OCI-LY1 (cell line): ENCODE data around the gene PDE9A.

Source experiments
- H2AFZ ChIP-seq: fragments of 200-600 bp; sonication (generic), shearing (Covaris generic); 2 replicates; pipeline ENCODE4 v1.6.0; 2014; ENCODE audit warnings: antibody characterized with exemption, mild to moderate bottlenecking, low read length
- H3F3A ChIP-seq: fragments of 200-600 bp; sonication (generic), shearing (Covaris generic); 2 replicates; pipeline ENCODE4 v1.6.0; 2014; ENCODE audit warnings: mild to moderate bottlenecking, antibody characterized with exemption, low read length, moderate library complexity; ENCODE audit not compliant: insufficient read depth
- H3K27ac ChIP-seq: fragments of 200-600 bp; sonication (generic); 2 replicates; pipeline ENCODE4 v1.5.1; 2014; ENCODE audit warnings: low read length, mixed run types, mild to moderate bottlenecking, low read depth; ENCODE audit not compliant: poor library complexity, severe bottlenecking
- H3K27me3 ChIP-seq: fragments of 200-600 bp; sonication (generic); 2 replicates; pipeline ENCODE4 v1.6.0; 2014; ENCODE audit warnings: antibody characterized with exemption, mild to moderate bottlenecking, low read length, moderate library complexity; ENCODE audit not compliant: insufficient read depth
- H3K36me3 ChIP-seq: fragments of 200-600 bp; sonication (generic); 2 replicates; pipeline ENCODE4 v1.6.1; 2014; ENCODE audit warnings: mild to moderate bottlenecking, antibody characterized with exemption, low read length, moderate library complexity, mixed read lengths; ENCODE audit not compliant: insufficient read depth
- H3K4me1 ChIP-seq: fragments of 200-600 bp; sonication (generic); 2 replicates; pipeline ENCODE4 v1.5.1; 2014; ENCODE audit warnings: mild to moderate bottlenecking, low read length, moderate library complexity; ENCODE audit not compliant: insufficient read depth, severe bottlenecking
- H3K4me2 ChIP-seq: fragments of 200-600 bp; sonication (generic), shearing (Covaris generic); 2 replicates; pipeline ENCODE4 v1.6.1; 2014; ENCODE audit warnings: low read length
- H3K4me3 ChIP-seq: fragments of 200-600 bp; sonication (generic); 2 replicates; pipeline ENCODE4 v1.5.1; 2014; ENCODE audit warnings: low read length, low read depth, mild to moderate bottlenecking, mixed read lengths; ENCODE audit not compliant: poor library complexity, severe bottlenecking
- H3K79me2 ChIP-seq: fragments of 200-600 bp; shearing (Covaris generic); 2 replicates; pipeline ENCODE4 v1.6.1; 2016; ENCODE audit warnings: mixed run types, low read length, mixed read lengths; ENCODE audit not compliant: insufficient read depth
- H3K9ac ChIP-seq: fragments of 200-600 bp; sonication (generic), shearing (Covaris generic); 2 replicates; pipeline ENCODE4 v1.6.1; 2014; ENCODE audit warnings: mild to moderate bottlenecking, low read length, mixed read lengths
- H3K9me2 ChIP-seq: fragments of 200-600 bp; sonication (generic), shearing (Covaris generic); 2 replicates; pipeline ENCODE4 v1.6.1; 2014; ENCODE audit warnings: low read depth, mild to moderate bottlenecking, low read length, mixed read lengths
- H3K9me3 ChIP-seq: fragments of 200-600 bp; shearing (Covaris generic); 2 replicates; pipeline ENCODE4 v1.6.1; 2014; ENCODE audit warnings: low read length, mixed read lengths
- H4K20me1 ChIP-seq: fragments of 200-600 bp; sonication (generic), shearing (Covaris generic); 2 replicates; pipeline ENCODE4 v1.6.0; 2016; ENCODE audit warnings: mild to moderate bottlenecking, low read length; ENCODE audit not compliant: insufficient read depth
- EZH2 ChIP-seq: fragments of 200-600 bp; sonication (generic), shearing (Covaris generic); IDR thresholded peaks from 2 replicates; pipeline ENCODE4 v1.8.0; 2017; ENCODE audit warnings: borderline replicate concordance, mixed run types, mild to moderate bottlenecking, antibody characterized with exemption, low read length, moderate library complexity, mixed read lengths
- TF ChIP-seq, protein P1 (sequence below): fragments of 200-600 bp; sonication (generic), shearing (Covaris generic); IDR thresholded peaks from 2 replicates; pipeline ENCODE4 v1.5.1; 2017; ENCODE audit warnings: mild to moderate bottlenecking, antibody characterized with exemption, low read length, moderate library complexity, mixed read lengths

Gene PDE9A

DNA sequence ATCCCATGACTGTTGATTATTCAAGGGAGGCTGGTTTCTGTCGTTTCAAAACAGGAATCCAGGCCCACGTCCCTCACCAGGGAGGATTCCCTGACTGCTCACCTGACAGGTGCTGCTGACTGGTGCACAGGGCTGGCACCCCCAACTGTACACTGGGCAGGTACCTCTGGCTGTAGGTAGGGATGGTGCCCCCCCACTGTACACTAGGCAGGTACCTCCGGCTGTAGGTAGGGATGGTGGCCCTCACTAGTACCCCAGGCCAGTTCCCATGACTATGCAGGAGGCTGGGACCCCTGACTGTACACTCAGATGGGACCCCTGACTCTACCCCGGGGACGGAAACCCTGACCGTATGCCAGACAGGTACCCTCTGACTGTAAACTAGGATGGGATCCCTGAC lies 33.6 kb upstream of the PDE9A start:
- Histone ChIP-seq H3K4me1 (no peaks in the 10 kb centered on the region), H3F3A (no peaks in the 10 kb centered on the region), H3K4me2 (no peak overlapping the region), H3K27ac (no peak overlapping the region), H3K27me3 (no peaks in the 10 kb centered on the region; the same call in none of the 2 replicates), H2AFZ (no peak overlapping the region), H3K9me2 (no peaks in the 10 kb centered on the region), H3K4me3 (no peak overlapping the region), H3K79me2 (no peaks in the 10 kb centered on the region), H3K9me3 (no peaks in the 10 kb centered on the region), H4K20me1 (no peaks in the 10 kb centered on the region), H3K9ac (no peak overlapping the region), H3K36me3 (no peaks in the 10 kb centered on the region)
- no peak for TF ChIP-seq EZH2
- TF ChIP-seq, protein P1, sequence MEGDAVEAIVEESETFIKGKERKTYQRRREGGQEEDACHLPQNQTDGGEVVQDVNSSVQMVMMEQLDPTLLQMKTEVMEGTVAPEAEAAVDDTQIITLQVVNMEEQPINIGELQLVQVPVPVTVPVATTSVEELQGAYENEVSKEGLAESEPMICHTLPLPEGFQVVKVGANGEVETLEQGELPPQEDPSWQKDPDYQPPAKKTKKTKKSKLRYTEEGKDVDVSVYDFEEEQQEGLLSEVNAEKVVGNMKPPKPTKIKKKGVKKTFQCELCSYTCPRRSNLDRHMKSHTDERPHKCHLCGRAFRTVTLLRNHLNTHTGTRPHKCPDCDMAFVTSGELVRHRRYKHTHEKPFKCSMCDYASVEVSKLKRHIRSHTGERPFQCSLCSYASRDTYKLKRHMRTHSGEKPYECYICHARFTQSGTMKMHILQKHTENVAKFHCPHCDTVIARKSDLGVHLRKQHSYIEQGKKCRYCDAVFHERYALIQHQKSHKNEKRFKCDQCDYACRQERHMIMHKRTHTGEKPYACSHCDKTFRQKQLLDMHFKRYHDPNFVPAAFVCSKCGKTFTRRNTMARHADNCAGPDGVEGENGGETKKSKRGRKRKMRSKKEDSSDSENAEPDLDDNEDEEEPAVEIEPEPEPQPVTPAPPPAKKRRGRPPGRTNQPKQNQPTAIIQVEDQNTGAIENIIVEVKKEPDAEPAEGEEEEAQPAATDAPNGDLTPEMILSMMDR: no peak

DNA sequence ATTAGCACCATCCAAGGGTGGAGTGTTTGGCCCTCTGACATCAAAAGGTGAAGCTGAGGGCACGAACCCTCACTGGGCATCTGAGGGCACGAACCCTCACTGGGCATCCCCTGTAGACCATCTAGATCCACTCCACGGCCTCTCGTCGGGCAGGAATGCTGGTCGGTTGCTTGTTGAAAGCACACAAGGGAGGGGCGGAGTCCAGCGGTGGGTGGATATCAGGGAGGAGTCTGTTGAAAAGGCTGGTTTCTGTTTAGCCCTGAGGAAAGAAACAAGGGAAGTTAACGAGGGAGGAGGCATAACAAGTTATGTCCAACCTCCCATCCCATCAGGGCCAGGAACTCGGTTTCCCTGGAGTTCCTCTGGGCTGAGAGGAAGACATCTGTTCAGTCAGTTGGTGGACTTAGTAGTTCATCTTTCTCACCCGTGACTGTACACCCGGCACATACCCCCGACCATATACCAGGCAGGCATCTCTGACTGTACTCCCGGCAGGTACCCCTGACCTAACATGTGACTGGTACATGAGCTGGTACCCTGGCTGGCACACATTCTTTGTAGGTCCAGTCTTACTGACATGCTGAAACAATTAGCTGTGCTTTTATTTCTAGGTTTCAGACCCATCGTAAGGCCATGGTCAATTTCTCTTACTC lies 32.1 kb upstream of the PDE9A start:
- H3K27me3 ChIP-seq: no peaks in the 10 kb centered on the region; the same call in none of the 2 replicates

DNA sequence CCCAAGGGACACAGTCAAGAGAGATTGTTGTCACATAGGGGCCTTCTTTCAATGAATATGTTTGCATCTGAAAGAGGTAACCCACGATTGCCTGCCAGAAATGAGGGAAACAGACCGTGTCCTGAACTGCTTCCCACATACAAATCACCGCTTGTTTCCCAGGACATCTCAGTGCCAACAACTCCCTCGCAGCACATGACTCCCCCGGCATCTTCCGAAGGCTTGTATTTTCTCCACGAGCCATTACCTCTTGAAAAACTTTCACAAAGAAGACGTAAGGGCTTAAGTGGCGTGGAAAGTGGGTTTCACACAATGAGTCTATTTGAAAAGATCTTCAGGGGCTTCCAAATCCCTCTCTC lies 31.6 kb upstream of the PDE9A start:
- H3K9ac ChIP-seq: no peak overlapping the region

More for the DNA sequence above, 32.1 kb upstream of the PDE9A start:
- Histone ChIP-seq H3K36me3 (no peaks in the 10 kb centered on the region), H3F3A (no peaks in the 10 kb centered on the region), H3K4me1 (no peaks in the 10 kb centered on the region), H3K9me2 (no peaks in the 10 kb centered on the region), H3K27ac (no peak overlapping the region), H3K4me3 (no peak overlapping the region), H3K9ac (no peak overlapping the region), H4K20me1 (no peaks in the 10 kb centered on the region), H3K9me3 (no peaks in the 10 kb centered on the region), H3K79me2 (no peaks in the 10 kb centered on the region), H2AFZ (no peak overlapping the region), H3K4me2 (no peak overlapping the region)
- no peak for TF ChIP-seq EZH2

More for the DNA sequence above, 31.6 kb upstream of the PDE9A start:
- Histone ChIP-seq H3K9me3 (no peaks in the 10 kb centered on the region), H3K4me2 (no peak overlapping the region), H3K36me3 (no peaks in the 10 kb centered on the region), H3K79me2 (no peaks in the 10 kb centered on the region), H2AFZ (no peak overlapping the region), H3F3A (no peaks in the 10 kb centered on the region), H4K20me1 (no peaks in the 10 kb centered on the region), H3K4me1 (no peaks in the 10 kb centered on the region), H3K27ac (no peak overlapping the region), H3K9me2 (no peaks in the 10 kb centered on the region), H3K27me3 (no peaks in the 10 kb centered on the region; the same call in none of the 2 replicates), H3K4me3 (no peak overlapping the region)
- TF ChIP-seq, protein P1: no peak
- no peak for TF ChIP-seq EZH2
